ENCODE results near the gene TMCC2.

TMCC2 gene

DNA sequence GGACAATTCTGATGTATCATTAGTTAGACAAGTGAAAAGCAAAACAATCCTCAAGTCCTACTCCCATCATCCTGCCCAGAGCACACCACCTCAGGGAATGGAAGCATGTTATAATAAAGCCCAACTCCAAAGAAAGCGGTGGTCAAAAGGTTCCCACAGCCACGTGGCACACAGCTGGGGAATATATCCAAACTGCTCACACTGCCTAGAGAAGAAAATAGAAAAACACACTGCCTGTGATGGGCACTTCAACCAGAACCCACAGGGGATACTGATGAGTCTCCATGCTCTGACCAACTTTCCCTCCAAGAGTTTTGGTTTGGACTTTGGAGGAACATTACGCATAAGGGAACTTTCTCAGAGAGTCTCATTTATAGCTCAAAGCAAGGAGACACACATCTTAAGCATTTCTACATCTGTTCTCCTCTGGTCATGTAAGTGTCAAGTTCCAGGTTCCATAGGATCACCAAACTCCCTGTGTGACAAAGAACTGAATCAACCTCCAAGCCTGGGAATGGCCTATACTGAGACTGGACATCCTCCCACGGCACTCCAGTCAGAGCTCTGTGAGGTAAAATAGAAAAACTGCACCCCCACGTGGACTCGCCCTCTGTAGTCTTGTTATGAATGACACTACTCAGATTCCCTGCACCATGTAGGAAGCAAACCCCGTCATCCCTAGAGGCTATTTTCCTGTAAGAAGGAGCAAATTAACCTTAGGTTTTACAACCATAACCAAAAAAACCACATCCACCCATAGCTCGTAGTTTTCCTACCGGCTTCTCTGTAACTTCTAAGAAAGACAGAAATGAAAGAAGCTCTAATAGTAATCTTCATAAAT, 28.4 kb upstream of the TMCC2 start:
- in situ Hi-C loops (cut with HindIII; ENCODE audit: low pct_unique_long_range_greater_than_20kb, low sequenced_read_pairs), result no loop called here

DNA sequence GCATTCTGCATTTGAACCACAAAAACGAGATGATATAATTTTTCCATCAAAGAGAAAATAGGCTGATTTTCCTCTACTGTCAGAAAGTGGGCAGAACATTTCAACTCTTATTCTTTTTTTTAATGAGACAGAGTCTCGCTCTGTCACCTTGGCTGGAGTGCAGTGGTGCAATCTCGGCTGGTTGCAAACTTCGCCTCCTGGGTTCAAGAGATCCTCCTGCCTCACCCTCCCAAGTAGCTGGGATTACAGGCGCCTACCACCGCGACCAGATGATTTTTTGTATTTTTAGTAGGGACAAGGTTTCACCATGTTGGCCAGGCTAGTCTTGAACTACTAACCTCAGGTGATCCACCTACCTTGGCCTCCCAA, 27.8 kb upstream of the TMCC2 start:
- DNase-seq (ENCODE audit: low read depth in 1 of 2, low spot score in 1 of 2), result no peak
- no peak for TF ChIP-seq JUND (IDR thresholded peaks at IDR 0.05; ENCODE audit: low read depth)
- in situ Hi-C loops (cut with HindIII; ENCODE audit: low pct_unique_long_range_greater_than_20kb, low sequenced_read_pairs), result no loop called here

More for the DNA sequence above, 28.4 kb upstream of the TMCC2 start:
- DNase-seq (ENCODE audit: low read depth in 1 of 2, low spot score in 1 of 2), result peak in 1 of 2 experiments; percentile 45
- no peak for TF ChIP-seq JUND (IDR thresholded peaks at IDR 0.05; ENCODE audit: low read depth)

GRCh38 chr1:205204552-205204951, 23.2 kb upstream of the TMCC2 start:
- no peak for DNase-seq (ENCODE audit: low read depth in 1 of 2, low spot score in 1 of 2)
- in situ Hi-C loops (cut with HindIII; ENCODE audit: low pct_unique_long_range_greater_than_20kb, low sequenced_read_pairs), result no loop called here
- no peak for TF ChIP-seq JUND (IDR thresholded peaks at IDR 0.05; ENCODE audit: low read depth)

DNA sequence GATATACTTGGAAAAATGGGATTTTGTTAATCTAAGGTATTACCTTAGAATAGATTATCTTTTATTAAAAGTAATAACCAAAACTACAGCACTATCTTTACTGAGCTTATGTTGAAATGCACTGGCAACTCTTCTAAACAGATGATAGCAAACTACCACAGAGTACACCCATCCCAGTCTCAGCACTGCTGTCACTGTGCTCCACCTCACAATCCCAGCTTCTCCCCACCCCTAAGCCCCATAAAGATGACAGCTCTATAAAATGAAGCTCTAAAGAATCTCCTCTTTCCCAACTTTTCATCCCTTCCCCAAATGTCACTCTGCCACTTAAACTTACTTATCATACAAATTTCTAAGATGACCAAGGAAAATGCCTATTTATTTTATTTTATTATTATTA, 22.7 kb upstream of the TMCC2 start:
- in situ Hi-C loops (cut with HindIII; ENCODE audit: low pct_unique_long_range_greater_than_20kb, low sequenced_read_pairs), result no loop called here
- DNase-seq (ENCODE audit: low read depth in 1 of 2, low spot score in 1 of 2), result no peak

GRCh38 chr1:205208811-205209210, 18.9 kb upstream of the TMCC2 start:
- no peak for TF ChIP-seq JUND (IDR thresholded peaks at IDR 0.05; ENCODE audit: low read depth)
- DNase-seq (ENCODE audit: low read depth in 1 of 2, low spot score in 1 of 2), result no peak
- in situ Hi-C loops (cut with HindIII; ENCODE audit: low pct_unique_long_range_greater_than_20kb, low sequenced_read_pairs), result no loop called here

More for the DNA sequence above, 22.7 kb upstream of the TMCC2 start:
- TF ChIP-seq JUND (IDR thresholded peaks at IDR 0.05; ENCODE audit: low read depth), result no peak

DNA sequence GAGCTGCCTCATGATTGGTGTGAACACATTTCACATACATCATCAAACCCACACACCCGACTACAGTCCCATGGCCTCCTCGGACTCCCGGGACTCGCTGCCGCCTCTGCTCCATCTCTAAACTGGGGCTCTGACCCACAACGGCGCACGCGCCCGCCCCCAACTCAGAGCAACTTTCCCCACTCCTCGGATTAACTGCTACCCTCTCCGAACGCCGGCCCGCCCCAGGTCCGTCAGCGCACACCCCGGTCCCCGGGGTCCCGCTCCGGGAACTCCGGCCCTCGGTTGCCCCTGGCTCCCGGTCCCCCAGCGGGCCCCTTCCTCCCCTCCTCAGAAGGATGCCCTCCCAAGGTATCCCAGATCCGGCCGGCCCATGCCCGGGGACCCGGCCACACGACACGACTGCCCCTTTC, 17.0 kb upstream of the TMCC2 start:
- no peak for TF ChIP-seq JUND (IDR thresholded peaks at IDR 0.05; ENCODE audit: low read depth)
- in situ Hi-C loops (cut with HindIII; ENCODE audit: low pct_unique_long_range_greater_than_20kb, low sequenced_read_pairs), result no loop called here
- DNase-seq (ENCODE audit: low read depth in 1 of 2, low spot score in 1 of 2), result peak in 1 of 2 experiments; percentile 36

DNA sequence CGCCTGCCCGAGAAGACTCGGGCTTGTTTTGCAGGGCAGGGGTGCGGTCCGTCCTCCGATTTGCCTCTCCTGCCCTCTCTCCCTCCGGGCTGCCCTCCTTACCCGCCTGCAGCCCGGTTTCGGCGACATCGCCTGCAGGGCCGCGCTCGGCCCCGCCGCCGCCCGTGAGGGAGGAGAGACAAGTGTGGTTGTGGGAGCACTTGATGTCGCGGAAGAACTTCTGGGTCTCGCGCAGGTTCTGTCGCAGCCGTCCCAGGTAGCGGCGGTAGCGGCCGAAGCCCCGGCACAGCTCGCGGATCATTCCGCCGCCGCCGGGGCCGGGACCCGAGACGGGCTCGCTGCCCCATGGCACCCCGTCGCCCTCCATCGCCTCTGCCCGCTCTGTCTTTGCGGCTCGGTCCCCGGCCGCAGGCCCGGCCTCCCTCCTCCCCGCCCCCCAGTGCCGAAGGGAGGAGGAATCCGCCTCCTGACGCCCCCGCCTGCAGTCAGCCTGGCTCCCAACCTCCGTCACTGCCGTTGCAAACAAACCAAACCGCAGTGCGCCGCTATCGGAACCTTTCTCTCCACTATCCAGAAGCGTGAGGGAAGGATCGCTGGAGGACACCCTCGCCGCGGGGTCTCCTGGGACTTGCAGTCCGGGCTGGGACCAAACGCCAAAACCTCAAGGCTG, 16.4 kb upstream of the TMCC2 start, which contains the start of gene DSTYK:
Gene DSTYK (minus strand): TSS at position 534 of the 670 bp plus-strand sequence. CDS start 167 bp downstream, at position 367.
- DNase-seq (ENCODE audit: low read depth in 1 of 2, low spot score in 1 of 2), result peak; percentile 95 to 98
- no peak for TF ChIP-seq JUND (IDR thresholded peaks at IDR 0.05; ENCODE audit: low read depth)
- in situ Hi-C loops (cut with HindIII; ENCODE audit: low pct_unique_long_range_greater_than_20kb, low sequenced_read_pairs), result no loop called here

DNA sequence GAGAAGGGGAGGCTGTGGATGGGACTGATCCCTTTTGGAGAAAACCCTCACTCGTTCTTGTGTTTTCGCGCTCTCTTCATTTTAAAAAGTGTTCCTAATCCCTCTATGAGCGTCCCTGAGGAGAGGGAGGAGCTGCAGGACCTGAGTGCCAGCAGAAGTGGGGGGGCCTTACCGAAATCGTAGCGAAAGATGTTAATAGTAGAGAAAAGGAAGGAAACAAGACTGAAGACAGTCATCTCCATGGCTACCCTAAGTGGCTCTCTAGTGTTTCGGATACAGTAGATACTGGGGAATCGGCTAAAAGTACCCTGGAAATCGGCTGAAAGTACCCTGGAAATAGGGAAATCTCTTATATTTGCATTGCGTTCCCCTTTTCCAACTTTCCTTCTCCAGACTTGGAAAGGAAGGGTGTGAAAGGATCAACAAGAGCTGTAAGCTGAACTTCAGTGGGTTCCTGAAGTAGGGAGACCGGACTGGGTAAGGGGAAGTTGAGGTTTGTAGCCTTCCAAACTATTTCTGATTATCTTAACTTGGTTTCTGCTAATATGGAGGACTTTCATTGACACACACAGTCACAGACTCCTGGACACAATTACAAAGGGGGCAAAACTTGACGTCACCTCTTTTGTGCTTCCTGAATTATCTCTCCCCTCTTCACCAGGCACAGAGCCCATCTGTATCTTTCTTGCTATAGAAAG, 15.8 kb upstream of the TMCC2 start:
- TF ChIP-seq JUND (IDR thresholded peaks at IDR 0.05; ENCODE audit: low read depth), result no peak
- DNase-seq (ENCODE audit: low read depth in 1 of 2, low spot score in 1 of 2), result no peak
- in situ Hi-C loops (cut with HindIII; ENCODE audit: low pct_unique_long_range_greater_than_20kb, low sequenced_read_pairs), result no loop called here

DNA sequence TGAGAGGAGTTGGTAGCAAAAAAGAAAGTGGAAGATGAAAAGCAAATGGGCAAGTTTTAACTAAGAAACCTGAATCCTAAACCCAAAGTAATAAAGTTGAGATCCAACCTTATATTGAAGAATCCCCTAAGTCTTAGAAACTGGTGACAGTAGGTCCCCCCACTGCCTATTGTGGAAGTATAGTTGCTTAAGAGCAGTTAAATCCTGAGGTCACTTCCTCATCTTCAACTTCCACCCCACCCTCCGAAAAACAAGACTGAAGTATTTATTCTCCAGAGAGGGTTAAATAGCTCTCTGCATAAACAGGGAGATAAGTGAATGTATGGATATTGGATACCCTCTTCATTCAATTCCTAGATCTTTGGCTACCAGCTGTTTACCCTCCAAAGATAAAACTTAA, 13.0 kb upstream of the TMCC2 start:
- DNase-seq (ENCODE audit: low read depth in 1 of 2, low spot score in 1 of 2), result no peak
- no peak for TF ChIP-seq JUND (IDR thresholded peaks at IDR 0.05; ENCODE audit: low read depth)
- in situ Hi-C loops (cut with HindIII; ENCODE audit: low pct_unique_long_range_greater_than_20kb, low sequenced_read_pairs), result no loop called here

- in situ Hi-C loops (cut with HindIII; ENCODE audit: low pct_unique_long_range_greater_than_20kb, low sequenced_read_pairs), result no loop called here
These were observed 11.2 kb upstream of the TMCC2 start for GRCh38 chr1:205216588-205216987.

DNA sequence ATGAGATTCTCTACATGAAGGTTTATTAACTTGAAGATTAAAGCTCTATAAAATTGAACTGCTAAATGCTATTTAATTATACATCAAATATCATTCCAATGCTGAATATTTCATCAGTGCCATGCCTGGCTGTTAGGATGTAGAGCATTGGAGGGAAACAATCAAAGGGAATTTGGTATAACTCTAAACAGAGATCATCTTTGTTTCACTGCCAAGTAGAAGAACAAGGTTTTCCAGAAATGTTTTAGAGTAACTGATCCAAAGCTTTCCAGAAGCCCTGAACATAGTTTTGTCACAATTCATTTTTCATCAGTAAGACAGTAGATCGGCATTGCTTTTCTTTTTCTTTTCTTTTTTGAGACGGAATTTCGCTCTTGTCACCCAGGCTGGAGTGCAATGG, 10.3 kb upstream of the TMCC2 start:
- DNase-seq (ENCODE audit: low read depth in 1 of 2, low spot score in 1 of 2), result no peak
- in situ Hi-C loops (cut with HindIII; ENCODE audit: low pct_unique_long_range_greater_than_20kb, low sequenced_read_pairs), result no loop called here
- no peak for TF ChIP-seq JUND (IDR thresholded peaks at IDR 0.05; ENCODE audit: low read depth)

More at GRCh38 chr1:205216588-205216987, 11.2 kb upstream of the TMCC2 start:
- DNase-seq (ENCODE audit: low read depth in 1 of 2, low spot score in 1 of 2), result no peak
- TF ChIP-seq JUND (IDR thresholded peaks at IDR 0.05; ENCODE audit: low read depth), result no peak

GRCh38 chr1:205220421-205220820, 7.3 kb upstream of the TMCC2 start:
- TF ChIP-seq JUND (IDR thresholded peaks at IDR 0.05; ENCODE audit: low read depth), result no peak
- in situ Hi-C loops (cut with HindIII; ENCODE audit: low pct_unique_long_range_greater_than_20kb, low sequenced_read_pairs), result no loop called here
- DNase-seq (ENCODE audit: low read depth in 1 of 2, low spot score in 1 of 2), result no peak

- in situ Hi-C loops (cut with HindIII; ENCODE audit: low pct_unique_long_range_greater_than_20kb, low sequenced_read_pairs), result no loop called here
These were observed 3.0 kb upstream of the TMCC2 start for GRCh38 chr1:205224736-205225135.

More at GRCh38 chr1:205224736-205225135, 3.0 kb upstream of the TMCC2 start:
- no peak for TF ChIP-seq JUND (IDR thresholded peaks at IDR 0.05; ENCODE audit: low read depth)
- no peak for DNase-seq (ENCODE audit: low read depth in 1 of 2, low spot score in 1 of 2)
